ENCODE measurements around the gene FAM13C.

DNA sequence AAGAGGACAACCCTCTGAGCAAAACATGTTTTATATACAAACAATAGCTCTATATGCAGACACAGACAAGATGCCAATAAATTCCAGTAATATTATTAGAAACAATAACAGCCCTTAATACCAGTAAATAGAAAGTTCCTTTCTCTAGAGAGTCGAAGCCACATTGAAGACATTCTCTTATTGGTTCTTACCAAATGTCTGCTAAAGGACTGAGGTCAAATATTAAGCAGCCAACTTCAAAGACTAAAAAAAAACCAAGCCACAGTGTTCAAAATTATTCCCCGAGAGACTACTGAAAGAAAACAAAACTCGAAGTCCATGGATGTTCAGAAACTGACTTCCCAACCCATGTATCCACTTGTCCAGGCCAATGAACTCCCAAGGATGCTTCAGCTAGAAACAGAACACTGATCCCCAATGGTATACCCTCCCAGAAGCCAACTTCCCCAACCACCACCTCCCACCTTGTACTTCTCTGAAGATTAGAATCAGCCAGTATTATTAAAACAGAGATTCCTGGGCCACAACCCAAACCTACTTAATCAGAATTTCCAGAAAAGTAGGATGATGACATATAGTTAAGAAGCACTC, 51.9 kb downstream of the FAM13C start:
- TF ChIP-seq, protein P1, sequence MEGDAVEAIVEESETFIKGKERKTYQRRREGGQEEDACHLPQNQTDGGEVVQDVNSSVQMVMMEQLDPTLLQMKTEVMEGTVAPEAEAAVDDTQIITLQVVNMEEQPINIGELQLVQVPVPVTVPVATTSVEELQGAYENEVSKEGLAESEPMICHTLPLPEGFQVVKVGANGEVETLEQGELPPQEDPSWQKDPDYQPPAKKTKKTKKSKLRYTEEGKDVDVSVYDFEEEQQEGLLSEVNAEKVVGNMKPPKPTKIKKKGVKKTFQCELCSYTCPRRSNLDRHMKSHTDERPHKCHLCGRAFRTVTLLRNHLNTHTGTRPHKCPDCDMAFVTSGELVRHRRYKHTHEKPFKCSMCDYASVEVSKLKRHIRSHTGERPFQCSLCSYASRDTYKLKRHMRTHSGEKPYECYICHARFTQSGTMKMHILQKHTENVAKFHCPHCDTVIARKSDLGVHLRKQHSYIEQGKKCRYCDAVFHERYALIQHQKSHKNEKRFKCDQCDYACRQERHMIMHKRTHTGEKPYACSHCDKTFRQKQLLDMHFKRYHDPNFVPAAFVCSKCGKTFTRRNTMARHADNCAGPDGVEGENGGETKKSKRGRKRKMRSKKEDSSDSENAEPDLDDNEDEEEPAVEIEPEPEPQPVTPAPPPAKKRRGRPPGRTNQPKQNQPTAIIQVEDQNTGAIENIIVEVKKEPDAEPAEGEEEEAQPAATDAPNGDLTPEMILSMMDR (IDR thresholded peaks at IDR 0.05), result no peak
- no peak for TF ChIP-seq EP300 (IDR thresholded peaks at IDR 0.05)
- TF ChIP-seq POLR2AphosphoS5 (IDR thresholded peaks at IDR 0.05), result no peak
- TF ChIP-seq POLR2A (IDR thresholded peaks at IDR 0.05; ENCODE audit: low read depth), result no peak

Measured in esophagus muscularis mucosa (tissue), 4 donors.